ENCODE results near the gene PET100. TPM values are rescaled to one million over a fixed set of nuclear protein-coding genes. Genes with fewer than 3 reads are reported as not detected.

PET100 gene
- total and polyA plus RNA-seq, 10 donors, result 8.7 to 130 (median 86.8) TPM

- DNase-seq, result no peak
- TF ChIP-seq POLR2A (IDR thresholded peaks at IDR 0.05) (no peak), CTCF (IDR thresholded peaks at IDR 0.05 in 8 of 11, conservative IDR thresholded peaks at IDR 0.05 in 3 of 11) (no peak), POLR2AphosphoS5 (IDR thresholded peaks at IDR 0.05) (no peak)
- intact Hi-C loops (cut with DNase I; ENCODE audit: low total_unique reads), result no loop called here
- Histone ChIP-seq H3K9me3 (no peaks in the 10 kb centered on the region), H3K4me1 (peaks cover 23 to 55% (median 40%) of the 10 kb centered on the region in 6 donors), H3K36me3 (peaks cover 5 to 71% (median 52%) of the 10 kb centered on the region in 6 donors), H3K27me3 (replicated peaks in 1 of 7) (no peaks in the 10 kb centered on the region), H3K4me3 (no peak overlapping the region), H3K27ac (no peak overlapping the region)
- WGBS, 5 donors, result 89 to 99% (median 94%) methylated on average over 23 to 24 of the region's 24 CpGs
Measured at GRCh38 chr19:7627166-7627565, 2.4 kb upstream of the PET100 start.

- intact Hi-C loops (cut with DNase I; ENCODE audit: low total_unique reads), result no loop called here
- no peak for TF ChIP-seq CTCF (IDR thresholded peaks at IDR 0.05 in 8 of 11, conservative IDR thresholded peaks at IDR 0.05 in 3 of 11)
- H3K36me3 ChIP-seq, result peaks cover 0 to 63% (median 43%) of the 10 kb centered on the region in 6 donors
- DNase-seq, result no peak
- H3K9me3 ChIP-seq, result no peaks in the 10 kb centered on the region
- H3K4me3 ChIP-seq, result peak overlapping the region; percentile 85 to 100 (median 94)
- 4 to 10% (median 6%) methylated on average over 14 to 15 of the region's 15 CpGs for WGBS, 5 donors
- H3K4me1 ChIP-seq, result peaks cover 23 to 57% (median 40%) of the 10 kb centered on the region in 6 donors
- peak overlapping the region; percentile 78 to 94 (median 90) for H3K27ac ChIP-seq
- H3K27me3 ChIP-seq (replicated peaks in 1 of 7), result no peaks in the 10 kb centered on the region
Measured at GRCh38 chr19:7628589-7629311, 843 bp upstream of the PET100 start.

DNA sequence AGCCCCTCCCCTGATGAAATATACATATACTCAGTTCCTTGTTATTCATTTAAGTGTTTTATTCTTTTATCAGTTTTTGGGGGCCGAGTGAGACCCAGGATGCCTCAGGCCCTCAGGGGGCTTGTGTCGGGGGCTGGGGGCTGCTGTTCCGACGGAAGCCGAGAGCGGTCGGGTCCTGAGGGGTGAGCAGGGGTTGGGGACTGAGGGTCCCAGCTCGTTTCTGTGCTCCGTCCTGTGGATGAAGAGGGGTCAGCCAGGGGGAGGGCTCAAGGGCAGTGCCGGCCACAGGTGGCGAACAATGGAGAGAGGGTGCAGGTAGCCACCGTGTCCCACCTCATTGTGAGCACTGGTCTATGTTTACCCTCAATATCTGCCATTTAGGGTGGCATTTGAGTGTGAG, 2.0 kb downstream of the PET100 start:
- H3K4me1 ChIP-seq, result peaks cover 26 to 67% (median 49%) of the 10 kb centered on the region in 6 donors
- no peak for DNase-seq
- H3K36me3 ChIP-seq, result peaks cover 0 to 35% (median 16%) of the 10 kb centered on the region in 6 donors
- H3K27ac ChIP-seq, result no peak overlapping the region
- intact Hi-C loops (cut with DNase I; ENCODE audit: low total_unique reads), result no loop called here
- H3K9me3 ChIP-seq, result no peaks in the 10 kb centered on the region
- peaks cover 0 to 4% (median 0%) of the 10 kb centered on the region in 7 donors for H3K27me3 ChIP-seq (replicated peaks in 1 of 7)
- H3K4me3 ChIP-seq, result no peak overlapping the region
- TF ChIP-seq POLR2A (IDR thresholded peaks at IDR 0.05), result no peak
- TF ChIP-seq CTCF (IDR thresholded peaks at IDR 0.05 in 8 of 11, conservative IDR thresholded peaks at IDR 0.05 in 3 of 11), result no peak
- no peak for TF ChIP-seq POLR2AphosphoS5 (IDR thresholded peaks at IDR 0.05)
- 88 to 94% (median 93%) methylated on average over 11 to 12 of the region's 12 CpGs for WGBS, 5 donors

- no peaks in the 10 kb centered on the region for H3K9me3 ChIP-seq
- no peak for DNase-seq
- no peak overlapping the region for H3K27ac ChIP-seq
- H3K27me3 ChIP-seq (replicated peaks in 1 of 7), result peaks cover 0 to 14% (median 0%) of the 10 kb centered on the region in 7 donors
- H3K4me1 ChIP-seq, result peaks cover 27 to 66% (median 51%) of the 10 kb centered on the region in 6 donors
- TF ChIP-seq POLR2AphosphoS5 (IDR thresholded peaks at IDR 0.05) (peak in 1 of 3 donors; percentile 43), POLR2A (IDR thresholded peaks at IDR 0.05) (no peak)
- WGBS, 5 donors, result 92 to 96% (median 93%) methylated on average over 18 to 40 of the region's 40 CpGs
- intact Hi-C loops (cut with DNase I; ENCODE audit: low total_unique reads), result no loop called here
- peaks cover 0 to 25% (median 12%) of the 10 kb centered on the region in 6 donors for H3K36me3 ChIP-seq
- no peak overlapping the region for H3K4me3 ChIP-seq
Measured at GRCh38 chr19:7632340-7633203, 3.0 kb downstream of the PET100 start.

All from spleen (tissue), 11 donors.